Lung (tissue), 12 donors: ENCODE results near the gene AIFM3. TPM values are rescaled to one million over a fixed set of nuclear protein-coding genes. Genes with fewer than 3 reads are reported as not detected.
"Not testable (repeated sequence)": the region's sequence is repeated elsewhere in the genome, so short reads cannot be mapped to it uniquely, and the experiment has no call there.

Experiments
- ATAC-seq: fragments of 200-7000 bp; cut with Tn5 transposase; one replicate; pipeline ENCODE4 v1.9.1; 2020; ENCODE audit warnings: moderate number of reproducible peaks; ENCODE audit not compliant: insufficient read depth, low FRiP score
- DNase-seq, 3 donors: peaks; one replicate each; pipeline ENCODE4 v3.0.0-alpha.2; 2013 to 2017
- H3K27ac ChIP-seq, 2 donors: one replicate each; pipeline ENCODE4 v1.5.1; 2013; ENCODE audit warnings: mild to moderate bottlenecking in 2 of 2, moderate library complexity in 2 of 2, control low read depth in 1 of 2, inconsistent platforms in 1 of 2, low read depth in 1 of 2, low read length in 1 of 2
- H3K27me3 ChIP-seq, 3 donors: one replicate each; pipeline ENCODE4 v1.5.1; 2013; ENCODE audit warnings: low read length in 2 of 3; ENCODE audit not compliant: control insufficient read depth in 3 of 3, insufficient read depth in 3 of 3
- H3K36me3 ChIP-seq, 4 donors: one replicate each; pipeline ENCODE4 v1.5.1; 2013; ENCODE audit warnings: low read length in 4 of 4, mild to moderate bottlenecking in 1 of 4, moderate library complexity in 1 of 4; ENCODE audit not compliant: control insufficient read depth in 4 of 4, insufficient read depth in 4 of 4
- H3K4me1 ChIP-seq, 5 donors: one replicate each; pipeline ENCODE4 v1.5.1; 2013; ENCODE audit warnings: low read length in 5 of 5, mild to moderate bottlenecking in 2 of 5, moderate library complexity in 1 of 5; ENCODE audit not compliant: control insufficient read depth in 5 of 5, insufficient read depth in 5 of 5
- H3K4me3 ChIP-seq: one replicate; pipeline ENCODE4 v1.5.1; 2013; ENCODE audit warnings: mild to moderate bottlenecking, control low read depth, moderate library complexity
- H3K9ac ChIP-seq, 2 donors: one replicate each; pipeline ENCODE4 v1.5.1; 2013; ENCODE audit warnings: low read length in 2 of 2, control low read depth in 1 of 2; ENCODE audit not compliant: insufficient read depth in 1 of 2
- H3K9me3 ChIP-seq, 4 donors: one replicate each; pipeline ENCODE4 v1.5.1; 2013; ENCODE audit warnings: low read length in 3 of 4, mild to moderate bottlenecking in 1 of 4, moderate library complexity in 1 of 4; ENCODE audit not compliant: control insufficient read depth in 4 of 4, insufficient read depth in 3 of 4
- WGBS, 2 donors: extraction: QIAGEN DNeasy Blood & Tissue Kit; methylation state at CpG; one replicate each; pipeline ENCODE4 v1.1.7; 2013; 5-methylcytosine and 5-hydroxymethylcytosine counted together
- polyA plus RNA-seq, 2 donors: library from polyadenylated mRNA; stranded (reverse); fragments of 200-250 nt; gene quantifications; one replicate each; pipeline ENCODE4 v1.2.1, GENCODE V29; 2013
- total RNA-seq, 2 donors: library from RNA; depleted of rRNA in 1 of 2; stranded (reverse); fragments of >200 nt in 1 of 2; gene quantifications; one replicate each; pipeline ENCODE4 v1.2.1, GENCODE V29; 2014 to 2021
- TF ChIP-seq, protein P1 (sequence below): IDR thresholded peaks from 2 replicates; pipeline ENCODE4 v1.5.1; 2012; ENCODE audit warnings: mild to moderate bottlenecking; ENCODE audit errors: control extremely low read depth, extremely low read depth
- donor health status: control.
- donor health status: control.
- donor health status: Bipolar disorder and iron deficiency.
- donor health status: healthy.
- donor health status: DM: yes; HTN: yes; CAD: no.

The AIFM3 gene
- total and polyA plus RNA-seq, 4 donors, result 0.48 to 7.5 (median 4.8) TPM

DNA sequence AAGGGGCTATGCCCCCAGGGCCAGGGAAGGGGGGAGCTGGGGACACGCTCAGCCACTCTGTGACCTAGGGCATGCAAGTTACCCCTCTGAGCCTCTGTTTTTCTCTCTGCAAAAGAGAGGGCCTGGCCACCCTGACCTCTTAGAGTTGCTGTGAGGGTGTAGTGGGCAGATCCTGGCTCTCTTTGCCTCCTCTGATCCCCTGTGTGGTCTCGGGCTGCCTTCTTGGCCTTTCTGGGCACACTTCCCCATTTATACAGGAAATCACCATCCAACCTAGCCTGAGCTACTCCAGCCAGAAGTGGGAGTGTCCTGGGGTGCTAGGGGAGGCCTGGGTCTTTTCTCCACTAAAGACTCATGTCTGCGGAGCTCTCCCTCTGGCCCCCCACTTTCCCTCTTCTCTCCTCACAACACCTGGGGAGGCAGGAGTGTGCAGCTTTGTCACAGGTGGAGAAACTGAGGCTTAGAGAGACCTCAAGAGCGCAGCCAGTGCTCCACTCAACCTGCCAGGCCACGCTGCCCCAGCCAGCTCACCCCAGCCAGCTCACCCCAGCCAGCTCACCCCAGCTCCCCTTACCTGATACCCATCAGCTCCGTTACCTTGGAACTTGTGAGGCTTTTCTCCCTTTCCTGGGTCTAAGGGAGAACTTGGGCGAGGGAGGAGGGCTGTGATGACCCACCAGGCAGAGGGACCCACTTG lies 1.4 kb downstream of the AIFM3 start:
- Histone ChIP-seq H3K9me3 (no peaks in the 10 kb centered on the region), H3K4me3 (no peak overlapping the region), H3K4me1 (peaks cover 0 to 3% (median 0%) of the 10 kb centered on the region in 5 donors), H3K27me3 (peaks cover 0 to 16% (median 5%) of the 10 kb centered on the region in 3 donors), H3K9ac (no peak overlapping the region), H3K27ac (no peak overlapping the region), H3K36me3 (no peaks in the 10 kb centered on the region)
- ATAC-seq (no peak), DNase-seq (no peak)
- 76 to 85% methylated on average over 7 of the region's 7 CpGs for WGBS, 2 donors
- TF ChIP-seq, protein P1, sequence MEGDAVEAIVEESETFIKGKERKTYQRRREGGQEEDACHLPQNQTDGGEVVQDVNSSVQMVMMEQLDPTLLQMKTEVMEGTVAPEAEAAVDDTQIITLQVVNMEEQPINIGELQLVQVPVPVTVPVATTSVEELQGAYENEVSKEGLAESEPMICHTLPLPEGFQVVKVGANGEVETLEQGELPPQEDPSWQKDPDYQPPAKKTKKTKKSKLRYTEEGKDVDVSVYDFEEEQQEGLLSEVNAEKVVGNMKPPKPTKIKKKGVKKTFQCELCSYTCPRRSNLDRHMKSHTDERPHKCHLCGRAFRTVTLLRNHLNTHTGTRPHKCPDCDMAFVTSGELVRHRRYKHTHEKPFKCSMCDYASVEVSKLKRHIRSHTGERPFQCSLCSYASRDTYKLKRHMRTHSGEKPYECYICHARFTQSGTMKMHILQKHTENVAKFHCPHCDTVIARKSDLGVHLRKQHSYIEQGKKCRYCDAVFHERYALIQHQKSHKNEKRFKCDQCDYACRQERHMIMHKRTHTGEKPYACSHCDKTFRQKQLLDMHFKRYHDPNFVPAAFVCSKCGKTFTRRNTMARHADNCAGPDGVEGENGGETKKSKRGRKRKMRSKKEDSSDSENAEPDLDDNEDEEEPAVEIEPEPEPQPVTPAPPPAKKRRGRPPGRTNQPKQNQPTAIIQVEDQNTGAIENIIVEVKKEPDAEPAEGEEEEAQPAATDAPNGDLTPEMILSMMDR, result no peak

DNA sequence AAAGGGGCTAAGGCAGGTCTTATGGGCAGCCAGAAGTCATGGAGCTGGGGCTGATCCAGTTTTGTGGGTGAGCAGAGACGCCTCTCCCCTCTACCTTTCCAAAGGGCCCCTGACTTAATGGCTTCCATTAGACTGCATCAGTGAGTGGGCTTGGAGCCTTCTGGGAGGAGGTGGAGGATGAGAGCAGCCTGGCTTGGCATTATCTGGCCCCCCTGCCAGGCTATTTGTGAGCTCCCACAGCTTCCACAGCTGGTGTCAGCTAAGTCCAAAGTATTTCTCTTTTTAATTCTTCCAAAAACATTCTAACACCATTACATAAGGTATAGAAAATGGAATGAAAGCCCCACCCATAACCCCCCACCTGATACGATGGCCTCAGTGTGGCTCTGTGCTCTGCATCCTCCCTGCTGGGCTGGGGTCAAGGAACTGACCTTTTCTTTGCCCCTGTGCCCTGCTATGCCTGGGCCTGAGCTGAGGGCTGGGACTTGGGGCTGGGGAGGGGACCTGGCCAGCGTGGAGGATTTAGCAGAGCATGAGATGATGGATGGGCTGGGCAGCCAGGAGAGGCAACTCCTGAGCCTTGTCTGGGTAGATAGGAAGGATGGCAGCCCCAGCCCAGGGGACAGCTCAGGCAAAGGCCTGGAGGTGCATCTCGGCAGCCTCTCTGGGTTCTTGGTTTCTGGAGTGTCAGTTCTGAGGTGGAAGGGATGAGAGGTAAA lies 4.0 kb downstream of the AIFM3 start:
- Histone ChIP-seq H3K4me3 (no peak overlapping the region), H3K27me3 (no peaks in the 10 kb centered on the region), H3K4me1 (peaks cover 0 to 3% (median 0%) of the 10 kb centered on the region in 5 donors), H3K9me3 (no peaks in the 10 kb centered on the region), H3K36me3 (no peaks in the 10 kb centered on the region), H3K9ac (no peak overlapping the region), H3K27ac (no peak overlapping the region)
- ATAC-seq (no peak), DNase-seq (no peak)
- WGBS, 2 donors, result 69 to 79% methylated on average over 4 of the region's 4 CpGs
- TF ChIP-seq, protein P1, result no peak

DNA sequence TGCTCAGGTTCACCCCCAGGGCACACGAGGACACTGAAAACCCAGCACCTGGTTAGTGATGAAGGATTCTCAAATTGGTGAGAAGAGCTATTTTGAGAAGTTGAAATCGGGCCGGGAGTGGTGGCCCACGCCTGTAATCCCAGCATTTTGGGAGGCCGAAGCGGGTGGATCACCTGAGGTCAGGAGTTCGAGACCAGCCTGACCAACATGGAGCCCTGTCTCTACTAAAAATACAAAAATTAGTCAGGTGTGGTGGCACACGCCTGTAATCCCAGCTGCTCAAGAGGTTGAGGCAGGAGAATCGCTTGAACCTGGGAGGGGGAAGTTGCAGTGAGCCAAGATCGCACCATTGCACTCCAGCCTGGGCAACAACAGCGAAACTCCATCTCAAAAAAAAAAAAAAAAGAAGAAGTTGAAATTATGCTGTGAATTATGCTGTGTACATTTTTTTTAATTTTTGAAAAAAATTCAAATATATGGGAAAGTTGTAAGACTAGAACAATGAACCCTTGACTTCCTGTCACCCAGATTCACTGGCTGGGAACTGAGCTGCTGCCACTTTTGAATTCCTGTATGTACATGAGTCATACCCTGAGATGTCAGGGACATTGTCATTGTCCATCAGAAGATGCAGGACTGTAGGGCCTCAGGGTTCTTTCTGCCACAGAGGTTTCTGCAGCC lies 5.1 kb downstream of the AIFM3 start:
- H3K4me1 ChIP-seq, H3K36me3 ChIP-seq, H3K27ac ChIP-seq, DNase-seq, H3K9me3 ChIP-seq, H3K27me3 ChIP-seq, H3K9ac ChIP-seq, ATAC-seq, H3K4me3 ChIP-seq: not testable (repeated sequence)
- 64 to 82% methylated on average over 11 of the region's 11 CpGs for WGBS, 2 donors
